GM19455 (cell line): Measurements from ENCODE around the gene LINC01488.

ENCODE experiments used
- ATAC-seq: cut with Tn5 transposase; IDR thresholded peaks from one replicate; pipeline ENCODE4 v1.9.1; 2021; ENCODE audit not compliant: unreplicated experiment

The LINC01488 gene

GRCh38 chr11:69481393-69481844, at the start of gene LINC01488:
LINC01488 (plus strand) TSS chr11:69481663.
- no peak for ATAC-seq

GRCh38 chr11:69431893-69432738, 49.3 kb upstream of the LINC01488 start:
- ATAC-seq: no peak

- no peak for ATAC-seq
These were observed 47.7 kb upstream of the LINC01488 start for GRCh38 chr11:69433741-69434140.

GRCh38 chr11:69434471-69434931, 47.0 kb upstream of the LINC01488 start:
- no peak for ATAC-seq

GRCh38 chr11:69435161-69435986, 46.1 kb upstream of the LINC01488 start:
- ATAC-seq: no peak

GRCh38 chr11:69436041-69436982, 45.2 kb upstream of the LINC01488 start:
- no peak for ATAC-seq

GRCh38 chr11:69437001-69437875, 44.2 kb upstream of the LINC01488 start:
- no peak for ATAC-seq

GRCh38 chr11:69437876-69438205, 43.6 kb upstream of the LINC01488 start:
- no peak for ATAC-seq

GRCh38 chr11:69438286-69438920, 43.1 kb upstream of the LINC01488 start:
- no peak for ATAC-seq

GRCh38 chr11:69439127-69439526, 42.3 kb upstream of the LINC01488 start:
- ATAC-seq: no peak

GRCh38 chr11:69439651-69440464, 41.6 kb upstream of the LINC01488 start:
- ATAC-seq: no peak

- ATAC-seq: no peak
These were observed 40.6 kb upstream of the LINC01488 start for GRCh38 chr11:69440876-69441275.

GRCh38 chr11:69442012-69442806, 39.3 kb upstream of the LINC01488 start:
- no peak for ATAC-seq

GRCh38 chr11:69442807-69443137, 38.7 kb upstream of the LINC01488 start:
- ATAC-seq: no peak

- ATAC-seq: peak; percentile 92
These were observed 38.1 kb upstream of the LINC01488 start for GRCh38 chr11:69443138-69443967.

GRCh38 chr11:69443968-69444364, 37.5 kb upstream of the LINC01488 start:
- ATAC-seq: no peak
